H9 (cell line): ENCODE measurements around the gene CCDC57. TPM values are rescaled to one million over a fixed set of nuclear protein-coding genes. Genes with fewer than 3 reads are reported as not detected.

Experiments used
- DNase-seq: peaks from one replicate; pipeline ENCODE4 v3.0.0-alpha.2; 2017
- H2AFZ ChIP-seq: one replicate; pipeline ENCODE4 v1.6.1; 2013; ENCODE audit warnings: mild to moderate bottlenecking, low read length, control low read depth, moderate library complexity
- H2AK5ac ChIP-seq: 2 replicates; pipeline ENCODE4 v1.6.1; 2013; ENCODE audit warnings: low read length, control low read depth, mixed read lengths; ENCODE audit not compliant: insufficient read length
- H2BK120ac ChIP-seq: one replicate; pipeline ENCODE4 v1.6.1; 2013; ENCODE audit warnings: low read depth, mild to moderate bottlenecking, low read length, control low read depth, inconsistent platforms; ENCODE audit not compliant: poor library complexity, severe bottlenecking
- H2BK12ac ChIP-seq: 2 replicates; pipeline ENCODE4 v1.6.1; 2013; ENCODE audit warnings: low read length, control low read depth, mixed read lengths, low read depth; ENCODE audit not compliant: insufficient read length
- H2BK15ac ChIP-seq: 2 replicates; pipeline ENCODE4 v1.6.1; 2013; ENCODE audit warnings: low read depth, low read length, control low read depth
- H2BK20ac ChIP-seq: one replicate; pipeline ENCODE4 v1.6.1; 2013; ENCODE audit warnings: low read depth, mild to moderate bottlenecking, low read length, control low read depth, inconsistent platforms; ENCODE audit not compliant: poor library complexity, severe bottlenecking
- H2BK5ac ChIP-seq: 2 replicates; pipeline ENCODE4 v1.6.1; 2013; ENCODE audit warnings: low read length, control low read depth, mixed read lengths; ENCODE audit not compliant: insufficient read length
- H3K14ac ChIP-seq: 2 replicates; pipeline ENCODE4 v1.6.1; 2013; ENCODE audit warnings: low read length, control low read depth; ENCODE audit not compliant: insufficient read depth
- H3K18ac ChIP-seq: 2 replicates; pipeline ENCODE4 v1.6.1; 2013; ENCODE audit warnings: low read depth, mild to moderate bottlenecking, mixed read lengths, low read length, control low read depth; ENCODE audit not compliant: insufficient read length
- H3K23ac ChIP-seq: 2 replicates; pipeline ENCODE4 v1.6.1; 2013; ENCODE audit warnings: low read length, control low read depth, mixed read lengths, low read depth; ENCODE audit not compliant: insufficient read length
- H3K23me2 ChIP-seq: 2 replicates; pipeline ENCODE4 v1.6.1; 2013; ENCODE audit warnings: low read depth, mild to moderate bottlenecking, mixed read lengths, low read length, control low read depth; ENCODE audit not compliant: insufficient read length, poor library complexity, severe bottlenecking
- H3K27ac ChIP-seq: 2 replicates; pipeline ENCODE4 v1.5.1; 2013; ENCODE audit warnings: low read length, control low read depth, mixed read lengths, low read depth; ENCODE audit not compliant: insufficient read length
- H3K27me3 ChIP-seq: 2 replicates; pipeline ENCODE4 v1.6.1; 2013; ENCODE audit warnings: low read length, control low read depth, inconsistent platforms; ENCODE audit not compliant: insufficient read depth
- H3K4ac ChIP-seq: 2 replicates; pipeline ENCODE4 v1.6.1; 2013; ENCODE audit warnings: low read depth, mild to moderate bottlenecking, control low read depth, inconsistent platforms, low read length, moderate library complexity
- H3K4me1 ChIP-seq: 2 replicates; pipeline ENCODE4 v1.6.1; 2013; ENCODE audit warnings: low read length, control low read depth, inconsistent platforms; ENCODE audit not compliant: insufficient read depth
- H3K4me2 ChIP-seq: 2 replicates; pipeline ENCODE4 v1.6.1; 2013; ENCODE audit warnings: low read length, control low read depth, mixed read lengths; ENCODE audit not compliant: insufficient read length, insufficient read depth
- H3K56ac ChIP-seq: 2 replicates; pipeline ENCODE4 v1.6.1; 2013; ENCODE audit warnings: low read depth, mild to moderate bottlenecking, mixed read lengths, low read length, control low read depth; ENCODE audit not compliant: insufficient read length
- H3K79me1 ChIP-seq: 2 replicates; pipeline ENCODE4 v1.6.1; 2013; ENCODE audit warnings: low read depth, mild to moderate bottlenecking, moderate library complexity, low read length, control low read depth, inconsistent platforms; ENCODE audit not compliant: insufficient read depth, poor library complexity, severe bottlenecking
- H3K79me2 ChIP-seq: 2 replicates; pipeline ENCODE4 v1.6.1; 2013; ENCODE audit warnings: low read length, control low read depth, inconsistent platforms; ENCODE audit not compliant: insufficient read depth
- H3K9ac ChIP-seq: 2 replicates; pipeline ENCODE4 v1.6.1; 2013; ENCODE audit warnings: low read length, control low read depth, mixed read lengths; ENCODE audit not compliant: insufficient read length; ENCODE audit errors: extremely low read depth
- H3K9me3 ChIP-seq: one replicate; pipeline ENCODE4 v1.6.1; 2013; ENCODE audit warnings: low read depth, low read length, inconsistent platforms; ENCODE audit not compliant: control insufficient read depth
- H3T11ph ChIP-seq: one replicate; pipeline ENCODE4 v1.6.1; 2013; ENCODE audit warnings: mild to moderate bottlenecking, low read length, control low read depth, inconsistent platforms
- H4K20me1 ChIP-seq: one replicate; pipeline ENCODE4 v1.6.1; 2013; ENCODE audit not compliant: control insufficient read depth, insufficient read length, insufficient read depth
- H4K5ac ChIP-seq: 2 replicates; pipeline ENCODE4 v1.6.1; 2013; ENCODE audit warnings: low read depth, mild to moderate bottlenecking, mixed read lengths, low read length, control low read depth; ENCODE audit not compliant: insufficient read length
- H4K8ac ChIP-seq: replicated peaks from 2 replicates; pipeline ENCODE4 v1.6.1; 2013; ENCODE audit warnings: low read length, control low read depth, mixed read lengths, low read depth; ENCODE audit not compliant: insufficient read length
- H4K91ac ChIP-seq: 2 replicates; pipeline ENCODE4 v1.6.1; 2013; ENCODE audit warnings: low read depth, mild to moderate bottlenecking, moderate library complexity, mixed read lengths, low read length, control low read depth; ENCODE audit not compliant: insufficient read length
- H3K27ac Mint-ChIP-seq, 3 experiments: 2 replicates in 2 of 3; 3 replicates in 1 of 3; pipeline ENCODE4 v1.8.0; 2020 to 2021; ENCODE audit warnings: mixed read lengths in 3 of 3, mild to moderate bottlenecking in 1 of 3, moderate library complexity in 1 of 3
- H3K27me3 Mint-ChIP-seq: 2 replicates; pipeline ENCODE4 v1.8.0; 2021; ENCODE audit warnings: low read depth, mild to moderate bottlenecking, moderate library complexity, mixed read lengths
- H3K36me3 Mint-ChIP-seq, 3 experiments: 2 replicates in 2 of 3; 3 replicates in 1 of 3; pipeline ENCODE4 v1.8.0; 2020 to 2021; ENCODE audit warnings: low read depth in 3 of 3, mixed read lengths in 3 of 3; ENCODE audit not compliant: insufficient read depth in 1 of 3
- H3K4me1 Mint-ChIP-seq, 2 experiments: 2 replicates each; pipeline ENCODE4 v1.8.0; 2020; ENCODE audit warnings: mixed read lengths in 2 of 2
- H3K4me3 Mint-ChIP-seq, 2 experiments: 2 replicates in 1 of 2; 3 replicates in 1 of 2; pipeline ENCODE4 v1.8.0; 2020 to 2021; ENCODE audit warnings: mild to moderate bottlenecking in 2 of 2, mixed read lengths in 2 of 2, moderate library complexity in 1 of 2
- H3K9me3 Mint-ChIP-seq, 2 experiments: 2 replicates in 1 of 2; 3 replicates in 1 of 2; pipeline ENCODE4 v1.8.0; 2020; ENCODE audit warnings: mild to moderate bottlenecking in 2 of 2, mixed read lengths in 2 of 2, moderate library complexity in 1 of 2
- CTCF ChIP-seq: fragments of 200-600 bp; sonication (generic); conservative IDR thresholded peaks from 3 replicates; pipeline ENCODE4 v1.8.0; 2021; ENCODE audit warnings: antibody characterized with exemption, mild to moderate bottlenecking
- WGBS: extraction: QIAGEN DNeasy Blood & Tissue Kit; methylation state at CpG from one replicate; pipeline ENCODE4 v1.1.7; 2013; ENCODE audit warnings: missing lambda C conversion rate, low lambda C conversion rate, mixed read lengths; ENCODE audit not compliant: insufficient read length; ENCODE audit errors: extremely low coverage; 5-methylcytosine and 5-hydroxymethylcytosine counted together
- total RNA-seq: library from RNA; stranded (reverse); gene quantifications from 2 replicates; pipeline ENCODE4 v1.2.1, GENCODE V29; 2021

CCDC57 gene
- total RNA-seq, 1 experiment from 2014 or later = 11.0 TPM

DNA sequence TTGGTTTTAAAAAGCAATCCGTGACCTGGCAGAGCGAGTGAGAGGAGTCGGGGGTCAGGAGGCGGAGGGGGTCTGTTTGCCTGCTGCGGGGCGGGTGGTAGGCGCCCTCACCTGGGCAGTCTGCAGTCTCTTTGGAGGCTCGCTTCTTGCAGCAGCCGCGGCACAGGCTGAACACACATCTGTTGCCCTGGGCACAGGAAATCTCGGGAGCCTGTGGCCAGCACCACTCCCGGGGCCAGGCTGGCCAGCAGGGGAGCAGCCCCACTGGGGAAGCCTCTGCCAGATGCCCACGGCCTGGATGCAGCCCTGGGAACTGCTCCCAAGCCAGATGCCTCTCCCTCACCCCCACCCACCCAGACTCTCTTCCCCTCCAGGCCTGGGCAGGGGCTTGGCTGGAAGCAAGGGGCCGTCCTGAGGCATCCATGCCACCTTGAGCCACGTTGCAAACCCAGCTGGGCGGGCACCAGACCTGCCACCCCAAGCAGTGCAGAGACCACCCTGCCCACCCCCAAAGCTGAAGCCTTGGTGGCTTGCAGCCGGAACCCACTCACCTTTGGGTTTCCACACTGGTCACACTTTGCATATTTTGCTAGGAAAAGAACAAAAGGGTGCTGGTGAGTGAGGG lies 154.3 kb downstream of the CCDC57 start:
- H3K27me3 Mint-ChIP-seq = no peaks in the 10 kb centered on the region
- no peaks in the 10 kb centered on the region for H3K9me3 Mint-ChIP-seq
- no peak overlapping the region for H3T11ph ChIP-seq
- H3K4ac ChIP-seq = no peak overlapping the region
- TF ChIP-seq CTCF = no peak
- H2AK5ac ChIP-seq = no peak overlapping the region
- no peak overlapping the region for H3K9ac ChIP-seq
- H2BK15ac ChIP-seq = no peak overlapping the region
- H3K27ac ChIP-seq = no peak overlapping the region
- peaks cover 3% of the 10 kb centered on the region for H4K20me1 ChIP-seq
- H3K4me2 ChIP-seq = no peak overlapping the region
- no peak overlapping the region for H3K4me3 Mint-ChIP-seq
- H3K23ac ChIP-seq = no peak overlapping the region
- no CpG with 5 or more reads among the region's 17 CpGs for WGBS
- no peaks in the 10 kb centered on the region for H3K4me1 ChIP-seq
- H2BK120ac ChIP-seq = no peak overlapping the region
- H3K56ac ChIP-seq = no peak overlapping the region
- H3K79me2 ChIP-seq = no peaks in the 10 kb centered on the region
- no peak overlapping the region for H4K91ac ChIP-seq
- H2BK20ac ChIP-seq = no peak overlapping the region
- H3K23me2 ChIP-seq = no peaks in the 10 kb centered on the region
- DNase-seq = no peak
- H3K27ac Mint-ChIP-seq = peak overlapping the region in 2 of 3 experiments; percentile 82 to 86; a peak in 4 of 7 replicates
- no peak overlapping the region for H3K18ac ChIP-seq
- peaks cover 0 to 2% of the 10 kb centered on the region in 2 experiments; a peak in 1 of 4 replicates for H3K4me1 Mint-ChIP-seq
- H2AFZ ChIP-seq = no peak overlapping the region
- H3K36me3 Mint-ChIP-seq = peaks cover 6 to 51% (median 45%) of the 10 kb centered on the region in 3 experiments
- H3K9me3 ChIP-seq = no peaks in the 10 kb centered on the region
- no peak overlapping the region for H2BK5ac ChIP-seq
- H4K8ac ChIP-seq = no peak overlapping the region
- H4K5ac ChIP-seq = no peak overlapping the region
- no peaks in the 10 kb centered on the region for H3K79me1 ChIP-seq
- no peak overlapping the region for H3K14ac ChIP-seq
- no peaks in the 10 kb centered on the region for H3K27me3 ChIP-seq
- H2BK12ac ChIP-seq = no peak overlapping the region
